ENCODE data around the gene MCCC2. TPM values are rescaled to one million over a fixed set of nuclear protein-coding genes. Genes with fewer than 3 reads are reported as not detected.

The MCCC2 gene
- total and polyA plus RNA-seq, 2 of the 4 experiments (the other 2 are of a cell fraction) = 18.0 to 22.0 TPM

DNA sequence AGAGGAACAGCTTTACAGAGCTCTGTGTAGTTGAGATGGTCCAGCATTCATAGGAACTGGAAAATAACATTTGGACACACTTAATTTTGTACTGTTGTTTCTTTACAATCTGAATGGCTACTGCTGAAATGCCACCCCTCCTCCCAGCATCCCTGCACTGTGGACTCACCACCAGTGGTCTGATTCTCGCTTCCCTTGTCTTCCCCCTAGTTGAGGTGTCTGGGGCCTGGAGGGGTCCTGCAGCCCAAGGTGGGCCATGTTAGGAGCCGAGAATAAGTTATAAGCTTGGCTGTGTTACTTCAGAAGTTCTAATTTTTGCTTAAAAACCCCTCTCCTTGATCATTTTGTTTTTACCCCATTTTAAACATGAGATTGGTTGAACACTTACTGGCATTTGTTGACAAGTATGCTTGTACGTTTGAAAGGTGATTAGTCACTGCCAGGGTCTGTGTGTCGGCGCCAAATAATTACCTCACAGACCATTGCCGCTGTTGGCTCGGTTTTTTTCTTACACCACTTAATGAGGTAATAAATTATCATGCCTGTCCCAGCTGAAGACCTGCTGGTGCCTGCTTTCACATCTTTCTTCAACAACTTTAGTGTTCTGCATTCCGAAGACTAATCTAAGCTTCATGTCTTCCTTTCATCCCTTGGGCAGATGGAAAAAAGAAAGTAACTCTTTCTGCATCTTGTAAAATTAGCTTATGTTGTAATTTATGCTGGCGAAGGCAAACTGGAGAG lies 65.8 kb downstream of the MCCC2 start:
- H2BK5ac ChIP-seq (ENCODE audit: low read depth, low read length, poor library complexity, severe bottlenecking) = no peak overlapping the region
- no peak overlapping the region for H2BK20ac ChIP-seq (ENCODE audit: low read depth, low read length)
- no peak overlapping the region for H3K9ac ChIP-seq (ENCODE audit: low read depth, low read length)
- no peak overlapping the region for H3K18ac ChIP-seq (ENCODE audit: low read depth, low read length)
- no peak overlapping the region for H4K5ac ChIP-seq (ENCODE audit: low read depth, low read length)
- no peak overlapping the region for H3K27ac ChIP-seq (ENCODE audit: insufficient read depth, low read length)
- H3K4me2 ChIP-seq (ENCODE audit: low read depth, low read length) = no peak overlapping the region
- no peak overlapping the region for H3K4ac ChIP-seq (ENCODE audit: low read depth, low read length)
- ATAC-seq (ENCODE audit: low read depth) (no peak), DNase-seq (no peak)
- no peak overlapping the region for H2AK5ac ChIP-seq (ENCODE audit: low read depth, low read length)
- H3K4me3 ChIP-seq (ENCODE audit: insufficient read depth, low read depth, low read length) = no peak overlapping the region
- H4K8ac ChIP-seq (ENCODE audit: low read depth in 2 of 2, low read length in 2 of 2) = no peak overlapping the region
- H3K79me1 ChIP-seq (ENCODE audit: low read depth in 1 of 2, low read length in 2 of 2) = no peaks in the 10 kb centered on the region
- H3K14ac ChIP-seq (replicated peaks; ENCODE audit: low read depth, low read length) = no peak overlapping the region
- no peak overlapping the region for H2BK120ac ChIP-seq (ENCODE audit: low read depth, low read length)
- H2AK9ac ChIP-seq (replicated peaks; ENCODE audit: low read depth, low read length, poor library complexity) = no peak overlapping the region
- WGBS, 2 experiments (ENCODE audit: extremely low coverage in 2 of 2, insufficient read length in 1 of 2) = 43% methylated on average over 2 of the region's 9 CpGs; no CpG with 5 or more reads in 1 of the 2 experiments
- dilution Hi-C loops (cut with HindIII; ENCODE audit: low sequenced_read_pairs, unreplicated experiment) = no loop called here
- in situ Hi-C loops (cut with MboI; ENCODE audit: low sequenced_read_pairs) = loop anchor here (25.0 kb wide), 1 partner anchor 109 kb away; no protein-coding TSS in a partner anchor
- H2BK15ac ChIP-seq (ENCODE audit: low read depth, low read length) = no peak overlapping the region
- no peaks in the 10 kb centered on the region for H3K9me3 ChIP-seq (ENCODE audit: control insufficient read depth, insufficient read depth, low read length)
- no peak overlapping the region for H4K91ac ChIP-seq (ENCODE audit: insufficient read depth, low read depth, low read length)
- no TSS peak for BruUV-seq (replicated peaks)
- no peak for TF ChIP-seq MXI1 (IDR thresholded peaks at IDR 0.05; ENCODE audit: borderline replicate concordance, low read depth, low read length)
- TF ChIP-seq NFE2L2 (IDR thresholded peaks at IDR 0.05; ENCODE audit: low read depth, low read length) = no peak
- TF ChIP-seq MAZ (IDR thresholded peaks at IDR 0.05; ENCODE audit: borderline replicate concordance, low read depth, low read length) = no peak
- TF ChIP-seq MAFK (IDR thresholded peaks at IDR 0.05; ENCODE audit: low read depth, low read length) = no peak
- no peak for TF ChIP-seq CTCF (conservative IDR thresholded peaks at IDR 0.05; ENCODE audit: low read depth, low read length)
- TF ChIP-seq SMC3 (IDR thresholded peaks at IDR 0.05; ENCODE audit: low read depth, low read length) = no peak
- no peak for TF ChIP-seq ELK1 (IDR thresholded peaks at IDR 0.05; ENCODE audit: borderline replicate concordance, low read depth, low read length)
- TF ChIP-seq FOS (IDR thresholded peaks at IDR 0.05; ENCODE audit: low read depth, low read length) = no peak
- TF ChIP-seq BHLHE40 (IDR thresholded peaks at IDR 0.05; ENCODE audit: low read depth, low read length) = no peak
- TF ChIP-seq RAD21 (IDR thresholded peaks at IDR 0.05; ENCODE audit: low read length) = no peak
- TF ChIP-seq, protein P1, sequence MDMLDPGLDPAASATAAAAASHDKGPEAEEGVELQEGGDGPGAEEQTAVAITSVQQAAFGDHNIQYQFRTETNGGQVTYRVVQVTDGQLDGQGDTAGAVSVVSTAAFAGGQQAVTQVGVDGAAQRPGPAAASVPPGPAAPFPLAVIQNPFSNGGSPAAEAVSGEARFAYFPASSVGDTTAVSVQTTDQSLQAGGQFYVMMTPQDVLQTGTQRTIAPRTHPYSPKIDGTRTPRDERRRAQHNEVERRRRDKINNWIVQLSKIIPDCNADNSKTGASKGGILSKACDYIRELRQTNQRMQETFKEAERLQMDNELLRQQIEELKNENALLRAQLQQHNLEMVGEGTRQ (IDR thresholded peaks at IDR 0.05; ENCODE audit: low read depth, low read length) = no peak
- TF ChIP-seq CHD1 (IDR thresholded peaks at IDR 0.05; ENCODE audit: low read depth, low read length) = no peak
- TF ChIP-seq CEBPB (IDR thresholded peaks at IDR 0.05; ENCODE audit: low read depth, low read length) = no peak
- TF ChIP-seq POLR2A (IDR thresholded peaks at IDR 0.05; ENCODE audit: low read depth, low read length) = no peak
- no peak for TF ChIP-seq RFX5 (IDR thresholded peaks at IDR 0.05; ENCODE audit: low read depth, low read length)
- TF ChIP-seq RCOR1 (IDR thresholded peaks at IDR 0.05; ENCODE audit: insufficient replicate concordance, low read length) = no peak
- no peaks in the 10 kb centered on the region for H3K27me3 ChIP-seq (ENCODE audit: control insufficient read depth, insufficient read depth, low read length)
- POLR2A ChIA-PET (ENCODE audit: unreplicated experiment) = no interaction called here
- CTCF ChIA-PET = no interaction called here
- H3K4me1 ChIP-seq (ENCODE audit: control insufficient read depth, insufficient read depth, low read length) = no peaks in the 10 kb centered on the region
- H3K9me1 ChIP-seq (ENCODE audit: insufficient read depth, low read length) = no peaks in the 10 kb centered on the region
- no peak overlapping the region for H3K56ac ChIP-seq (ENCODE audit: extremely low read depth, insufficient read depth, low read length)
- peaks cover 13% of the 10 kb centered on the region for H3K36me3 ChIP-seq (ENCODE audit: control insufficient read depth, insufficient read depth, low read length)
- no peak overlapping the region for H3K23ac ChIP-seq (ENCODE audit: low read depth, low read length)
- H4K20me1 ChIP-seq (ENCODE audit: insufficient read depth, low read length) = no peaks in the 10 kb centered on the region
- H2AFZ ChIP-seq (replicated peaks; ENCODE audit: low read length, poor library complexity) = no peak overlapping the region
- intact Hi-C loops (cut with micrococcal nuclease) = no loop called here

Measured in IMR-90 (cell line).